Vagina (tissue), 2 donors: ENCODE results near the gene CD164L2. TPM values are rescaled to one million over a fixed set of nuclear protein-coding genes. Genes with fewer than 3 reads are reported as not detected.

Experiments
- DNase-seq, 2 donors: peaks; one replicate each; pipeline ENCODE4 v3.0.0-alpha.2; 2017; ENCODE audit errors: extremely low spot score in 2 of 2
- H3K27ac ChIP-seq: fragments of 200-600 bp; sonication (generic); one replicate; pipeline ENCODE4 v1.5.1; 2019
- H3K27me3 ChIP-seq: fragments of 200-600 bp; sonication (generic); one replicate; pipeline ENCODE4 v1.5.1; 2019
- H3K36me3 ChIP-seq, 2 donors: fragments of 200-600 bp; sonication (generic); one replicate each; pipeline ENCODE4 v1.5.1; 2017 to 2019
- H3K4me1 ChIP-seq: fragments of 200-600 bp; sonication (generic); one replicate; pipeline ENCODE4 v1.5.1; 2019
- H3K4me3 ChIP-seq, 2 donors: fragments of 200-600 bp; sonication (generic); 1 replicate in 1 of 2; 2 replicates in 1 of 2; pipeline ENCODE4 v1.5.1; 2016 to 2019
- H3K9me3 ChIP-seq: fragments of 200-600 bp; sonication (generic); one replicate; pipeline ENCODE4 v1.5.1; 2019
- POLR2A ChIP-seq, 2 donors: fragments of 450-650 bp; IDR thresholded peaks; one replicate each; pipeline ENCODE4 v1.6.1; 2017; ENCODE audit warnings: antibody characterized with exemption in 2 of 2, mild to moderate bottlenecking in 2 of 2, moderate library complexity in 2 of 2
- POLR2AphosphoS5 ChIP-seq, 2 donors: sonication (generic); formaldehyde crosslinking; IDR thresholded peaks; one replicate each; pipeline ENCODE4 v1.9.0; 2017; ENCODE audit warnings: antibody characterized with exemption in 2 of 2, mild to moderate bottlenecking in 2 of 2, low read depth in 1 of 2; ENCODE audit not compliant: insufficient read depth in 1 of 2
- intact Hi-C: fragments of 100-400 bp; cut with DNase I; formaldehyde crosslinking; loops from one replicate; pipeline ENCODE4 v1.15.1; 2023
- total RNA-seq: library from RNA; depleted of rRNA; stranded (reverse); fragments of >200 nt; gene quantifications from one replicate; pipeline ENCODE4 v1.2.3, GENCODE V29; 2016
- TF ChIP-seq, protein P1 (sequence below), 3 experiments: fragments of 450-650 bp in 2 of 3; fragments of 200-600 bp in 1 of 3; sonication (generic) in 1 of 3; IDR thresholded peaks; one replicate each; pipeline ENCODE4 v1.5.1; 2017 to 2019; ENCODE audit warnings: antibody characterized with exemption in 3 of 3, mild to moderate bottlenecking in 2 of 3, moderate library complexity in 2 of 3

The CD164L2 gene
- total RNA-seq, 1 donor from 2014 or later: 7.6 TPM

DNA sequence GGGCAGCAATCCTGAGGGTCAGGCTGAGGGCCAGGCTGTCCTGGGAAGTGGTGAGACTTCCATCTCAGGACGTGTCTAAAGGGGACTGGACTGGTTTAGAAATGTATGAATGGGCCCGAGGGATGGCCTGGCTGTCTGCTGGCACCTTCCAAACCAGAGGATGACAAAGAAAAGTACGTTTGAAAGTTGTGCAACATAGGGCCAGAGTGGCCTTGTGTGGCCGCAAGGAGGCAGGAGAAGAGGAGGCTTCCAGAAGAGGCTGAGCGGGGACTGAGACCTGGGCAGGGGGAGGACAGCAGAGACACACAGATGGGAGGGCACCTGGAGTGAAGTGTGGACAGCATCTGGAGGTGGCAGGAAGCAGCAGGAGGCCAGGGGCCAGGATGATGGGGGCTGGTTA, 43.9 kb downstream of the CD164L2 start:
- intact Hi-C loops: no loop called here

DNA sequence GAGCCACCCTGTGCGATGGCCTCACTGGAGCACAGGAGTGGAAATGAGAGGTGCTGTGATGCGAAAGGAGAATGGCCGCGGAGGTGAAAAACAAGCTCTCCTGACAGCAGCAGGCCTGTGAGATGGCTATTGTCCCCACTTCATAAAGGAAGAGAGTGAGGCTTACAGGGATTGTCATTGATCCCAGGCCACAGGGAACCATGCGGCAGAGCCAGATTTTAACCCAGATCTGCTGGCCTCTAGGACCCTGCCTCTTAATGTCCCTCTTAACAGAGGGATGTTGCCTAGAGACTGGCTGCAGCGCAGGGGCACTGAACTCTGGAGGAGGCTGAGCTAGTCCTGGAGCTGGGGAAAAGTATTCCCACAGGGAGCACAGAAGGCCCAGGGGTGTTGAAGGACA, 44.4 kb downstream of the CD164L2 start:
- H3K9me3 ChIP-seq: no peaks in the 10 kb centered on the region
- no peak for DNase-seq
- H3K27me3 ChIP-seq: no peaks in the 10 kb centered on the region
- H3K36me3 ChIP-seq: peaks cover 0 to 34% of the 10 kb centered on the region in 2 donors
- H3K27ac ChIP-seq: no peak overlapping the region
- intact Hi-C loops: no loop called here
- TF ChIP-seq POLR2A (IDR thresholded peaks at IDR 0.05) (no peak), POLR2AphosphoS5 (IDR thresholded peaks at IDR 0.05; ENCODE audit: insufficient read depth in 1 of 2, low read depth in 1 of 2) (no peak)
- TF ChIP-seq, protein P1, sequence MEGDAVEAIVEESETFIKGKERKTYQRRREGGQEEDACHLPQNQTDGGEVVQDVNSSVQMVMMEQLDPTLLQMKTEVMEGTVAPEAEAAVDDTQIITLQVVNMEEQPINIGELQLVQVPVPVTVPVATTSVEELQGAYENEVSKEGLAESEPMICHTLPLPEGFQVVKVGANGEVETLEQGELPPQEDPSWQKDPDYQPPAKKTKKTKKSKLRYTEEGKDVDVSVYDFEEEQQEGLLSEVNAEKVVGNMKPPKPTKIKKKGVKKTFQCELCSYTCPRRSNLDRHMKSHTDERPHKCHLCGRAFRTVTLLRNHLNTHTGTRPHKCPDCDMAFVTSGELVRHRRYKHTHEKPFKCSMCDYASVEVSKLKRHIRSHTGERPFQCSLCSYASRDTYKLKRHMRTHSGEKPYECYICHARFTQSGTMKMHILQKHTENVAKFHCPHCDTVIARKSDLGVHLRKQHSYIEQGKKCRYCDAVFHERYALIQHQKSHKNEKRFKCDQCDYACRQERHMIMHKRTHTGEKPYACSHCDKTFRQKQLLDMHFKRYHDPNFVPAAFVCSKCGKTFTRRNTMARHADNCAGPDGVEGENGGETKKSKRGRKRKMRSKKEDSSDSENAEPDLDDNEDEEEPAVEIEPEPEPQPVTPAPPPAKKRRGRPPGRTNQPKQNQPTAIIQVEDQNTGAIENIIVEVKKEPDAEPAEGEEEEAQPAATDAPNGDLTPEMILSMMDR (IDR thresholded peaks at IDR 0.05): no peak
- peaks cover 18% of the 10 kb centered on the region for H3K4me1 ChIP-seq
- H3K4me3 ChIP-seq: no peak overlapping the region

More for the DNA sequence above, 43.9 kb downstream of the CD164L2 start:
- no peak for DNase-seq
- Histone ChIP-seq H3K4me1 (peaks cover 18% of the 10 kb centered on the region), H3K27me3 (no peaks in the 10 kb centered on the region), H3K4me3 (no peak overlapping the region), H3K9me3 (no peaks in the 10 kb centered on the region), H3K36me3 (peaks cover 0 to 30% of the 10 kb centered on the region in 2 donors), H3K27ac (no peak overlapping the region)
- TF ChIP-seq POLR2A (IDR thresholded peaks at IDR 0.05): no peak
- TF ChIP-seq, protein P1 (IDR thresholded peaks at IDR 0.05): no peak
- no peak for TF ChIP-seq POLR2AphosphoS5 (IDR thresholded peaks at IDR 0.05; ENCODE audit: insufficient read depth in 1 of 2, low read depth in 1 of 2)

DNA sequence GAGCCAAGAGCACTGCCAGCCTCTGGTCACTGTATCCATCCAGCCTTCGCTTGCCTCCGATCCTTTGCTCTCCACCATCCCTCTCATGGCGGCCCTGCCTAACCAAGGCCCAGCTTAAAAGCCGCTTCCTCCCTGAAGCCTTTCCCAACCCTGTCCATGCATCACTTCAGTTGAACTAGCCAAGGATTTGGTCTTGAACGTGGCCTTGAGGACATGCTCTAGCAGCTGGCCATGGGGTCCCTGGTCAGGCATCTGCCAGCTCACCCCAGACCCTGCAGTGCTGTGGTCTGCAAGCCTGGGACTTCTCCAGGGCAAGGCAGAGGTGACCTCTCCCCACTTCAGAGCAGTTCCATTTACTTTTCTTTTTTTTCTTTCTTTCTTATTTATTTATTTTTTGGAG, 46.4 kb downstream of the CD164L2 start:
- Histone ChIP-seq H3K4me1 (peaks cover 12% of the 10 kb centered on the region), H3K9me3 (no peaks in the 10 kb centered on the region), H3K27me3 (no peaks in the 10 kb centered on the region), H3K36me3 (peaks cover 0 to 45% of the 10 kb centered on the region in 2 donors), H3K27ac (no peak overlapping the region), H3K4me3 (no peak overlapping the region)
- TF ChIP-seq, protein P1 (IDR thresholded peaks at IDR 0.05): no peak
- TF ChIP-seq POLR2AphosphoS5 (IDR thresholded peaks at IDR 0.05; ENCODE audit: insufficient read depth in 1 of 2, low read depth in 1 of 2): no peak
- TF ChIP-seq POLR2A (IDR thresholded peaks at IDR 0.05): no peak
- intact Hi-C loops: no loop called here
- no peak for DNase-seq

DNA sequence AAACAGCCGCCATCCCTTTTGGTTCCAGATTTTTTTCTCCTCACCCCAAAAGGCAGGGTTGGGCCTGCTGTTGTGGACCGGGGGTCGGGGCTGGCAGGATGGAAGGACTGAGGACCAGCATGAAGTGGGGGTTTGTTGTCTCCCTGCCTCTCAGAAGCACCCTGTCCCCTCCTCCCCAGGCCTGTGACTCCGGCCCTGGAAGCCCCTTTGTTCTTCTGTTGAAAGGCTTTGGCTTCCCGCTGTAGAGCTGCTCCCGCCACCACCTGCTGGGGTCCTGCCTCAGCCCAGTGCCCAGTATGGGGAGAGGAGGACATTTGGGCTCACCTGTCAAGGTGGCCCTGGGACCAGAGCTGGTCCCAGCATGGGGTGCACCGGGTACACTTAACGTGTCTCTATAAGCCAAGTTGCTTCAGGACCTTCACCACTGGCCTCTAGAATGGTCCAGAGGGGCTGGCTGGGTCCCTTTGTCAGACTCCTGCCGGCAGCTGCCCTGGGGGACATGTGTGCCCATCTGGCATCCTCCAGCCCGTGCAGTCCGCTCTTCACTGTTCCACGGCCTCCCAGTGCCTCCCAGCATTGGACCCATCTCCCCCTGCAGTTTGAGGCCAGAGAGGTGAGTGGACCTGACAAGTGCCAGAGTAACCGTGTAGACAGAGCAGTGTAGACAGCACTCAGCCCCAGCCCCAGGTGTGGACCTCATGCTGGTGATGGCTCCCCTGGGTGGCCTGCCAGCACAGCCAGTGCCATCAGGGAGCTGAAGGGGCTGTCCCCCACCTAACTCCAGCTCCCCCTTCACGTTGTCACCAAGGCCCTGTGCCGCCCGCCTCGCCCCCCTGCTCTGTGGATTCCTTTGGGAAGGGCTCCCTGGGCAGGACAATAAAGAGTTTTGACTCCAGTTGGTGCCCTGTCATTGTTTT, 47.4 kb downstream of the CD164L2 start:
- no peak overlapping the region for H3K27ac ChIP-seq
- no peaks in the 10 kb centered on the region for H3K9me3 ChIP-seq
- DNase-seq: no peak
- peaks cover 0 to 51% of the 10 kb centered on the region in 2 donors for H3K36me3 ChIP-seq
- TF ChIP-seq POLR2A (IDR thresholded peaks at IDR 0.05): no peak
- TF ChIP-seq POLR2AphosphoS5 (IDR thresholded peaks at IDR 0.05; ENCODE audit: insufficient read depth in 1 of 2, low read depth in 1 of 2): no peak
- TF ChIP-seq, protein P1 (IDR thresholded peaks at IDR 0.05): no peak
- no peak overlapping the region for H3K4me3 ChIP-seq
- H3K4me1 ChIP-seq: peaks cover 2% of the 10 kb centered on the region
- intact Hi-C loops: no loop called here
- H3K27me3 ChIP-seq: no peaks in the 10 kb centered on the region
